Parathyroid adenoma (tissue), 2 donors: Measurements from ENCODE around the gene GCK.
"Not testable (repeated sequence)": the region's sequence is repeated elsewhere in the genome, so short reads cannot be mapped to it uniquely, and the experiment has no call there.

Experiments
- H2AFZ ChIP-seq: fragments of 300-600 bp; sonication (generic); one replicate; pipeline ENCODE4 v1.7.0; 2017; ENCODE audit warnings: antibody characterized with exemption, mild to moderate bottlenecking
- H3K27ac ChIP-seq: fragments of 300-600 bp; sonication (generic); one replicate; pipeline ENCODE4 v1.7.0; 2017
- H3K27me3 ChIP-seq: fragments of 300-600 bp; sonication (generic); one replicate; pipeline ENCODE4 v1.7.0; 2017; ENCODE audit warnings: low read length; ENCODE audit not compliant: control insufficient read depth, insufficient read depth
- H3K36me3 ChIP-seq: fragments of 300-600 bp; sonication (generic); one replicate; pipeline ENCODE4 v1.7.0; 2017; ENCODE audit warnings: low read length; ENCODE audit not compliant: control insufficient read depth, insufficient read depth
- H3K4me1 ChIP-seq: fragments of 300-600 bp; sonication (generic); one replicate; pipeline ENCODE4 v1.7.0; 2017; ENCODE audit warnings: control low read depth
- H3K4me2 ChIP-seq: fragments of 300-600 bp; sonication (generic); one replicate; pipeline ENCODE4 v1.7.0; 2017; ENCODE audit warnings: low read length
- H3K4me3 ChIP-seq: fragments of 300-600 bp; sonication (generic); one replicate; pipeline ENCODE4 v1.7.0; 2017; ENCODE audit warnings: low read depth, low read length
- H3K79me2 ChIP-seq: fragments of 300-600 bp; sonication (generic); one replicate; pipeline ENCODE4 v1.7.0; 2017; ENCODE audit warnings: control low read depth
- H3K9ac ChIP-seq: fragments of 300-600 bp; sonication (generic); one replicate; pipeline ENCODE4 v1.7.0; 2017; ENCODE audit warnings: mild to moderate bottlenecking
- H3K9me3 ChIP-seq: fragments of 300-600 bp; sonication (generic); one replicate; pipeline ENCODE4 v1.7.0; 2017; ENCODE audit warnings: low read length; ENCODE audit not compliant: control insufficient read depth
- CTCF ChIP-seq: fragments of 300-600 bp; sonication (generic); IDR thresholded peaks from one replicate; pipeline ENCODE4 v1.7.0; 2017; ENCODE audit warnings: antibody characterized with exemption, mild to moderate bottlenecking
- donor health status: primary hyperparathyroidism.

Gene GCK

GRCh38 chr7:44180631-44181030 is 8.6 kb downstream of the GCK start:
- Histone ChIP-seq H3K36me3 (no peaks in the 10 kb centered on the region), H3K4me3 (no peak overlapping the region), H2AFZ (no peak overlapping the region), H3K27me3 (no peaks in the 10 kb centered on the region), H3K79me2 (no peaks in the 10 kb centered on the region), H3K4me1 (no peaks in the 10 kb centered on the region), H3K4me2 (no peak overlapping the region), H3K27ac (no peak overlapping the region), H3K9ac (no peak overlapping the region), H3K9me3 (no peaks in the 10 kb centered on the region)
- TF ChIP-seq CTCF, result no peak

- Histone ChIP-seq H3K79me2 (no peaks in the 10 kb centered on the region), H3K27ac (no peak overlapping the region), H3K4me2 (no peak overlapping the region), H3K9me3 (no peaks in the 10 kb centered on the region), H2AFZ (no peak overlapping the region), H3K9ac (no peak overlapping the region), H3K36me3 (no peaks in the 10 kb centered on the region), H3K4me3 (no peak overlapping the region), H3K4me1 (no peaks in the 10 kb centered on the region), H3K27me3 (no peaks in the 10 kb centered on the region)
- no peak for TF ChIP-seq CTCF
These were observed 11.6 kb downstream of the GCK start for GRCh38 chr7:44177570-44178131.

- Histone ChIP-seq H3K4me2 (no peak overlapping the region), H3K36me3 (no peaks in the 10 kb centered on the region), H3K27ac (no peak overlapping the region), H3K4me3 (no peak overlapping the region), H3K9me3 (no peaks in the 10 kb centered on the region), H3K4me1 (no peaks in the 10 kb centered on the region), H3K9ac (no peak overlapping the region), H2AFZ (no peak overlapping the region), H3K79me2 (no peaks in the 10 kb centered on the region), H3K27me3 (no peaks in the 10 kb centered on the region)
- TF ChIP-seq CTCF, result no peak
These were observed 12.8 kb downstream of the GCK start for GRCh38 chr7:44176486-44176885.

- H3K9ac ChIP-seq, result no peak overlapping the region
- no peak overlapping the region for H3K4me2 ChIP-seq
- no peak overlapping the region for H2AFZ ChIP-seq
- no peaks in the 10 kb centered on the region for H3K36me3 ChIP-seq
- H3K79me2 ChIP-seq, result no peaks in the 10 kb centered on the region
- no peak overlapping the region for H3K4me3 ChIP-seq
- no peaks in the 10 kb centered on the region for H3K4me1 ChIP-seq
- H3K9me3 ChIP-seq, result no peaks in the 10 kb centered on the region
- no peak overlapping the region for H3K27ac ChIP-seq
- no peak for TF ChIP-seq CTCF
- no peaks in the 10 kb centered on the region for H3K27me3 ChIP-seq
These were observed 13.5 kb downstream of the GCK start for GRCh38 chr7:44175730-44176129.

- H3K4me3 ChIP-seq, H3K36me3 ChIP-seq, H3K4me2 ChIP-seq, H3K9ac ChIP-seq, H3K4me1 ChIP-seq, H2AFZ ChIP-seq, H3K9me3 ChIP-seq, H3K79me2 ChIP-seq, H3K27ac ChIP-seq, H3K27me3 ChIP-seq: not testable (repeated sequence)
These were observed 14.6 kb downstream of the GCK start for GRCh38 chr7:44174694-44174948.
